ENCODE results near the gene AOAH.

- TF ChIP-seq CTCF (IDR thresholded peaks at IDR 0.05; ENCODE audit: borderline replicate concordance, extremely low read depth, low read length, poor library complexity, severe bottlenecking), result no peak
- TF ChIP-seq EZH2 (IDR thresholded peaks at IDR 0.05; ENCODE audit: borderline replicate concordance, low read depth, low read length, severe bottlenecking), result no peak
Measured at GRCh38 chr7:36486336-36486735, 238.0 kb downstream of the AOAH start.

Measured in DND-41 (cell line).